ENCODE measurements around the gene STOX2.

- TF ChIP-seq CTCF (conservative IDR thresholded peaks at IDR 0.05) = no peak
- no peak for TF ChIP-seq ZFX (IDR thresholded peaks at IDR 0.05)
Observed at GRCh38 chr4:184007891-184008290, 102.8 kb downstream of the STOX2 start.

All from C4-2B (cell line).